Endothelial cell of umbilical vein (primary cell): ENCODE results near the gene NAP1L1. TPM values are rescaled to one million over a fixed set of nuclear protein-coding genes. Genes with fewer than 3 reads are reported as not detected.

Source experiments
- BruUV-seq: library from RNA; stranded (reverse); fragments of 400-500 nt; replicated peaks from 2 replicates; lab custom pipeline; 2021; lab: Mats Ljungman, UMichigan
- CTCF ChIA-PET: fragments of 300-600, 350-600 bp; sonication (Branson Sonifier 250); formaldehyde crosslinking; loops from one replicate; lab custom pipeline; 2021; ENCODE audit warnings: antibody characterized with exemption, inconsistent platforms; lab: Charles Lee
- POLR2A ChIA-PET: fragments of 300-600, 350-600 bp; sonication (Branson Sonifier 250); formaldehyde crosslinking; loops from one replicate; lab custom pipeline; 2021; ENCODE audit warnings: antibody characterized with exemption, inconsistent platforms; lab: Charles Lee
- DNase-seq: peaks from one replicate; pipeline ENCODE4 v3.0.0-alpha.2; 2011; ENCODE audit warnings: low read depth, low spot score
- FAIRE-seq: peaks from 2 replicates; lab custom pipeline; 2011; peaks lifted over from hg19 to GRCh38; lab: Jason Lieb, UNC
- H2AFZ ChIP-seq: 2 replicates; pipeline ENCODE4 v1.6.0; 2012; ENCODE audit warnings: low read depth, low read length, control low read depth, inconsistent platforms
- H3K27ac ChIP-seq: 2 replicates; pipeline ENCODE4 v1.5.1; 2011; ENCODE audit warnings: low read depth, mild to moderate bottlenecking, control low read depth, low read length, moderate library complexity; ENCODE audit not compliant: insufficient read depth
- H3K27me3 ChIP-seq, 2 experiments: 2 replicates each; pipeline versions ENCODE4 v1.6.0 to v1.6.1; 2011; ENCODE audit warnings: low read length in 2 of 2, mixed read lengths in 1 of 2; ENCODE audit not compliant: control insufficient read depth in 2 of 2, insufficient read depth in 2 of 2
- H3K36me3 ChIP-seq, 2 experiments: 2 replicates in 1 of 2; 3 replicates in 1 of 2; pipeline ENCODE4 v1.5.1; 2011; ENCODE audit warnings: low read length in 2 of 2, mild to moderate bottlenecking in 1 of 2, moderate library complexity in 1 of 2; ENCODE audit not compliant: control insufficient read depth in 2 of 2, insufficient read depth in 2 of 2; ENCODE audit errors: extremely low read depth in 1 of 2
- H3K4me1 ChIP-seq: 3 replicates; pipeline ENCODE4 v1.5.1; 2011; ENCODE audit warnings: mild to moderate bottlenecking, low read length; ENCODE audit not compliant: control insufficient read depth, insufficient read depth; ENCODE audit errors: extremely low read depth
- H3K4me2 ChIP-seq: 2 replicates; pipeline ENCODE4 v1.6.1; 2011; ENCODE audit warnings: low read length, control low read depth, mixed read lengths; ENCODE audit not compliant: insufficient read depth
- H3K4me3 ChIP-seq, 3 experiments: fragments of 200-600 bp in 1 of 3; sonication (generic), shearing (Covaris generic) in 1 of 3; replicated peaks in 1 of 3; 2 replicates each; pipeline ENCODE4 v1.5.1; 2011 to 2016; ENCODE audit warnings: control low read depth in 3 of 3, low read length in 3 of 3, mild to moderate bottlenecking in 2 of 3, inconsistent platforms in 1 of 3, low read depth in 1 of 3, moderate library complexity in 1 of 3; ENCODE audit not compliant: insufficient read depth in 1 of 3
- H3K79me2 ChIP-seq: 2 replicates; pipeline ENCODE4 v1.6.0; 2012; ENCODE audit warnings: low read length, inconsistent platforms; ENCODE audit not compliant: control insufficient read depth, insufficient read depth
- H3K9ac ChIP-seq: replicated peaks from 2 replicates; pipeline ENCODE3; 2011; ENCODE audit warnings: low read length, control low read depth; ENCODE audit not compliant: insufficient read depth; ENCODE audit errors: extremely low read depth
- H3K9me1 ChIP-seq: replicated peaks from 3 replicates; pipeline ENCODE4 v1.6.0; 2011; ENCODE audit warnings: mild to moderate bottlenecking, low read length; ENCODE audit not compliant: control insufficient read depth, insufficient read depth; ENCODE audit errors: extremely low read depth
- H3K9me3 ChIP-seq: replicated peaks from 2 replicates; pipeline ENCODE4 v1.5.1; 2012; ENCODE audit warnings: low read length, inconsistent platforms; ENCODE audit not compliant: control insufficient read depth, insufficient read depth
- H4K20me1 ChIP-seq: replicated peaks from 2 replicates; pipeline ENCODE3; 2011; ENCODE audit warnings: mild to moderate bottlenecking, low read length; ENCODE audit not compliant: control insufficient read depth, insufficient read depth; ENCODE audit errors: extremely low read depth
- CTCF ChIP-seq, 2 donors: IDR thresholded peaks; 1 replicate in 1 of 2; 2 replicates in 1 of 2; pipeline ENCODE4 v1.5.1; 2011; ENCODE audit warnings: low read length in 2 of 2, mild to moderate bottlenecking in 2 of 2, moderate library complexity in 2 of 2, control low read depth in 1 of 2, inconsistent platforms in 1 of 2, low read depth in 1 of 2; ENCODE audit not compliant: insufficient read depth in 1 of 2; ENCODE audit errors: extremely low read depth in 1 of 2
- GATA2 ChIP-seq: IDR thresholded peaks from 2 replicates; pipeline ENCODE4 v1.7.0; 2011; ENCODE audit warnings: low read depth, mild to moderate bottlenecking, moderate library complexity, mixed read lengths, low read length; ENCODE audit not compliant: insufficient read length, insufficient read depth
- POLR2AphosphoS5 ChIP-seq: IDR thresholded peaks from 2 replicates; pipeline ENCODE4 v1.6.1; 2012; ENCODE audit warnings: low read depth, mild to moderate bottlenecking, control low read depth, low read length, moderate library complexity; ENCODE audit not compliant: insufficient read depth
- dilution Hi-C: fragments of 300-500 bp; cut with MboI; formaldehyde crosslinking; loops from one replicate; pipeline ENCODE4 v1.15.0; 2019; ENCODE audit warnings: low sequenced_read_pairs; ENCODE audit not compliant: extremely low pct_ligation_motif_present
- intact Hi-C: fragments of 100-400 bp; cut with micrococcal nuclease; formaldehyde crosslinking; loops from one replicate; pipeline ENCODE4 v1.10.0; 2022
- polyA plus RNA-seq, 4 experiments: library from polyadenylated mRNA; depleted of rRNA in 3 of 4; stranded (reverse) in 3 of 4; unstranded in 1 of 4; fragments of >200 nt; gene quantifications; 2 replicates each; pipeline versions ENCODE4 v1.2.1 to v1.2.3, GENCODE V29; 2011 to 2012; ENCODE audit warnings: missing spikeins in 1 of 4
- total RNA-seq: library from RNA; stranded (reverse); gene quantifications from 2 replicates; pipeline ENCODE4 v1.2.3, GENCODE V29; 2021

The NAP1L1 gene
- total and polyA plus RNA-seq, 2 donors (not counting 3 experiments of a cell fraction or from before 2014, with no cell fraction given): 127 to 649 TPM

GRCh38 chr12:76028571-76029277 lies 55.8 kb downstream of the NAP1L1 start:
- FAIRE-seq (no peak), DNase-seq (peak; percentile 41)
- H3K4me2 ChIP-seq: peak overlapping the region; percentile 99
- H3K9me1 ChIP-seq: no peaks in the 10 kb centered on the region
- peak overlapping the region; percentile 87 for H3K27ac ChIP-seq
- peak overlapping the region; percentile 99 for H3K9ac ChIP-seq
- peaks cover 37% of the 10 kb centered on the region for H3K79me2 ChIP-seq
- H3K4me1 ChIP-seq: peaks cover 42% of the 10 kb centered on the region
- intact Hi-C loops: no loop called here
- no TSS peak for BruUV-seq
- ChIA-PET CTCF (interaction anchor here (1.0 to 6.6 kb wide), 2 partner anchors 12 to 502 kb away, joined by 3 to 95 read pairs; no protein-coding TSS in a partner anchor), POLR2A (no interaction called here)
- peak overlapping the region; percentile 77 to 99 (median 82) for H3K4me3 ChIP-seq
- H4K20me1 ChIP-seq: no peaks in the 10 kb centered on the region
- no peaks in the 10 kb centered on the region for H3K9me3 ChIP-seq
- peaks cover 0 to 8% of the 10 kb centered on the region in 2 experiments for H3K36me3 ChIP-seq
- H2AFZ ChIP-seq: no peak overlapping the region
- H3K27me3 ChIP-seq: no peaks in the 10 kb centered on the region
- no peak for TF ChIP-seq POLR2AphosphoS5
- TF ChIP-seq GATA2: no peak
- no peak for TF ChIP-seq CTCF (IDR thresholded peaks at IDR 0.05; ENCODE audit: extremely low read depth in 1 of 2, insufficient read depth in 1 of 2, low read depth in 1 of 2, low read length in 2 of 2)
- dilution Hi-C loops: loop anchor here (25.0 kb wide), 1 partner anchor 516 kb away; the partner anchor contains the start of gene KRR1
